CD14-positive monocyte (primary cell): ENCODE results near the gene WDR5B. TPM values are rescaled to one million over a fixed set of nuclear protein-coding genes. Genes with fewer than 3 reads are reported as not detected.

Experiments
- DNase-seq, 3 donors: peaks; one replicate each; pipeline ENCODE4 v3.0.0-alpha.2; 2011 to 2022
- H2AFZ ChIP-seq: 2 replicates; pipeline ENCODE4 v1.6.0; 2012; ENCODE audit warnings: mild to moderate bottlenecking, low read depth, low read length, inconsistent platforms; ENCODE audit not compliant: insufficient read depth, poor library complexity, severe bottlenecking
- H3K27ac ChIP-seq, 2 donors: 1 replicate in 1 of 2; 2 replicates in 1 of 2; pipeline ENCODE4 v1.5.1; 2012 to 2013; ENCODE audit warnings: low read length in 2 of 2, control low read depth in 1 of 2, inconsistent platforms in 1 of 2, low read depth in 1 of 2, mild to moderate bottlenecking in 1 of 2
- H3K27me3 ChIP-seq, 2 donors: one replicate each; pipeline versions ENCODE4 v1.6.0 to v1.6.1; 2011 to 2013; ENCODE audit warnings: low read length in 2 of 2; ENCODE audit not compliant: control insufficient read depth in 2 of 2, insufficient read depth in 2 of 2
- H3K36me3 ChIP-seq, 2 donors: replicated peaks in 1 of 2; 1 replicate in 1 of 2; 2 replicates in 1 of 2; pipeline versions ENCODE4 v1.5.1 to v1.6.1; 2012 to 2013; ENCODE audit warnings: low read length in 2 of 2, control low read depth in 1 of 2, inconsistent platforms in 1 of 2, mild to moderate bottlenecking in 1 of 2; ENCODE audit not compliant: insufficient read depth in 2 of 2, control insufficient read depth in 1 of 2
- H3K4me1 ChIP-seq, 2 donors: 1 replicate in 1 of 2; 2 replicates in 1 of 2; pipeline versions ENCODE4 v1.5.1 to v1.6.1; 2012 to 2013; ENCODE audit warnings: low read length in 2 of 2, control low read depth in 1 of 2, inconsistent platforms in 1 of 2, mild to moderate bottlenecking in 1 of 2, moderate library complexity in 1 of 2; ENCODE audit not compliant: insufficient read depth in 2 of 2, control insufficient read depth in 1 of 2
- H3K4me2 ChIP-seq: replicated peaks from 2 replicates; pipeline ENCODE3; 2012; ENCODE audit warnings: low read length, moderate library complexity, mild to moderate bottlenecking; ENCODE audit not compliant: poor library complexity, severe bottlenecking; ENCODE audit errors: extremely low read depth
- H3K4me3 ChIP-seq, 3 experiments: fragments of 200-600 bp in 1 of 3; sonication (generic) in 1 of 3; replicated peaks in 1 of 3; 1 replicate in 2 of 3; 2 replicates in 1 of 3; pipeline ENCODE4 v1.5.1; 2011 to 2013; ENCODE audit warnings: low read length in 3 of 3, mild to moderate bottlenecking in 3 of 3, control low read depth in 2 of 3, low read depth in 2 of 3, inconsistent platforms in 1 of 3, moderate library complexity in 1 of 3
- H3K79me2 ChIP-seq: 2 replicates; pipeline ENCODE4 v1.6.0; 2012; ENCODE audit warnings: mild to moderate bottlenecking, control low read depth, inconsistent platforms, low read length, moderate library complexity; ENCODE audit not compliant: insufficient read depth
- H3K9ac ChIP-seq: 2 replicates; pipeline ENCODE4 v1.6.0; 2017; ENCODE audit warnings: low read length, mild to moderate bottlenecking; ENCODE audit not compliant: insufficient read depth, poor library complexity, severe bottlenecking
- H3K9me3 ChIP-seq, 2 donors: replicated peaks in 1 of 2; 1 replicate in 1 of 2; 2 replicates in 1 of 2; pipeline versions ENCODE4 v1.5.1 to v1.6.1; 2012 to 2013; ENCODE audit warnings: low read length in 2 of 2, control low read depth in 1 of 2; ENCODE audit not compliant: control insufficient read depth in 1 of 2, insufficient read depth in 1 of 2
- H4K20me1 ChIP-seq: 2 replicates; pipeline ENCODE4 v1.6.0; 2012; ENCODE audit warnings: mild to moderate bottlenecking, low read length, control low read depth, moderate library complexity; ENCODE audit not compliant: insufficient read depth
- H3K27ac Mint-ChIP-seq, 7 donors: one replicate each; pipeline ENCODE4 v1.8.0; 2020; ENCODE audit warnings: mild to moderate bottlenecking in 7 of 7, mixed read lengths in 7 of 7, moderate library complexity in 6 of 7, inconsistent platforms in 2 of 7
- H3K27me3 Mint-ChIP-seq, 3 donors: one replicate each; pipeline ENCODE4 v1.8.0; 2021 to 2022; ENCODE audit warnings: low read depth in 3 of 3, mild to moderate bottlenecking in 3 of 3, mixed read lengths in 3 of 3, moderate library complexity in 3 of 3, inconsistent platforms in 1 of 3
- H3K36me3 Mint-ChIP-seq, 2 donors: one replicate each; pipeline ENCODE4 v1.8.0; 2020; ENCODE audit warnings: mixed read lengths in 2 of 2, inconsistent platforms in 1 of 2, mild to moderate bottlenecking in 1 of 2
- H3K4me1 Mint-ChIP-seq: one replicate; pipeline ENCODE4 v1.8.0; 2020; ENCODE audit warnings: mild to moderate bottlenecking, mixed read lengths
- H3K4me3 Mint-ChIP-seq, 2 donors: one replicate each; pipeline ENCODE4 v1.8.0; 2020; ENCODE audit warnings: mild to moderate bottlenecking in 2 of 2, mixed read lengths in 2 of 2, moderate library complexity in 1 of 2
- H3K9me3 Mint-ChIP-seq, 7 donors: one replicate each; pipeline ENCODE4 v1.8.0; 2020 to 2022; ENCODE audit warnings: mixed read lengths in 7 of 7, mild to moderate bottlenecking in 6 of 7, moderate library complexity in 6 of 7, inconsistent platforms in 2 of 7
- WGBS: methylation state at CpG from one replicate; pipeline ENCODE4 v1.1.5; 2013; ENCODE audit warnings: missing lambda C conversion rate; ENCODE audit not compliant: insufficient coverage; 5-methylcytosine and 5-hydroxymethylcytosine counted together
- intact Hi-C, 2 donors: fragments of 100-400 bp; cut with micrococcal nuclease; formaldehyde crosslinking; loops; one replicate each; pipeline versions ENCODE4 v1.15.0 to v1.15.1; 2023
- polyA plus RNA-seq, 3 donors: library from polyadenylated mRNA; depleted of rRNA in 1 of 3; unstranded in 2 of 3; stranded (reverse) in 1 of 3; fragments of 300-500 nt in 2 of 3; fragments of >200 nt in 1 of 3; fragmentation: Illumina TruSeq in 2 of 3; gene quantifications; 1 replicate in 2 of 3; 2 replicates in 1 of 3; pipeline ENCODE4 v1.2.3, GENCODE V29; 2012 to 2021
- TF ChIP-seq, protein P1 (sequence below): fragments of 200-600 bp; IDR thresholded peaks from one replicate; pipeline ENCODE4 v1.8.0; 2022; ENCODE audit warnings: antibody characterized with exemption, mild to moderate bottlenecking

The WDR5B gene
- polyA plus RNA-seq, 3 donors = 0.85 to 3.1 (median 0.85) TPM

GRCh38 chr3:122458992-122459391 is 43.1 kb upstream of the WDR5B start:
- no peaks in the 10 kb centered on the region for H3K9me3 Mint-ChIP-seq
- intact Hi-C loops = loop anchor here in 1 of 2 donors (10.0 kb wide), 1 partner anchor 226 kb away; the partner anchor contains the start of gene PARP14
- no peaks in the 10 kb centered on the region for H3K9me3 ChIP-seq
- DNase-seq = peak in 2 of 3 donors; percentile 13 to 34
- no peak overlapping the region for H3K27ac ChIP-seq
- no peaks in the 10 kb centered on the region for H3K4me1 Mint-ChIP-seq
- H3K27me3 ChIP-seq = no peaks in the 10 kb centered on the region
- peaks cover 6% of the 10 kb centered on the region for H4K20me1 ChIP-seq
- H3K27me3 Mint-ChIP-seq = no peaks in the 10 kb centered on the region
- no peak overlapping the region for H3K4me3 Mint-ChIP-seq
- no peak overlapping the region for H3K9ac ChIP-seq
- no peaks in the 10 kb centered on the region for H3K4me1 ChIP-seq
- peaks cover 76 to 94% of the 10 kb centered on the region in 2 donors for H3K36me3 Mint-ChIP-seq
- 38% methylated on average over 1 of the region's 4 CpGs for WGBS
- TF ChIP-seq, protein P1, sequence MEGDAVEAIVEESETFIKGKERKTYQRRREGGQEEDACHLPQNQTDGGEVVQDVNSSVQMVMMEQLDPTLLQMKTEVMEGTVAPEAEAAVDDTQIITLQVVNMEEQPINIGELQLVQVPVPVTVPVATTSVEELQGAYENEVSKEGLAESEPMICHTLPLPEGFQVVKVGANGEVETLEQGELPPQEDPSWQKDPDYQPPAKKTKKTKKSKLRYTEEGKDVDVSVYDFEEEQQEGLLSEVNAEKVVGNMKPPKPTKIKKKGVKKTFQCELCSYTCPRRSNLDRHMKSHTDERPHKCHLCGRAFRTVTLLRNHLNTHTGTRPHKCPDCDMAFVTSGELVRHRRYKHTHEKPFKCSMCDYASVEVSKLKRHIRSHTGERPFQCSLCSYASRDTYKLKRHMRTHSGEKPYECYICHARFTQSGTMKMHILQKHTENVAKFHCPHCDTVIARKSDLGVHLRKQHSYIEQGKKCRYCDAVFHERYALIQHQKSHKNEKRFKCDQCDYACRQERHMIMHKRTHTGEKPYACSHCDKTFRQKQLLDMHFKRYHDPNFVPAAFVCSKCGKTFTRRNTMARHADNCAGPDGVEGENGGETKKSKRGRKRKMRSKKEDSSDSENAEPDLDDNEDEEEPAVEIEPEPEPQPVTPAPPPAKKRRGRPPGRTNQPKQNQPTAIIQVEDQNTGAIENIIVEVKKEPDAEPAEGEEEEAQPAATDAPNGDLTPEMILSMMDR = peak; percentile 67
- H3K27ac Mint-ChIP-seq = peak overlapping the region in 1 of 7 donors; percentile 21
- no peaks in the 10 kb centered on the region for H3K79me2 ChIP-seq
- no peak overlapping the region for H2AFZ ChIP-seq
- peaks cover 76 to 98% of the 10 kb centered on the region in 2 donors for H3K36me3 ChIP-seq
- no peak overlapping the region for H3K4me3 ChIP-seq
- no peak overlapping the region for H3K4me2 ChIP-seq

DNA sequence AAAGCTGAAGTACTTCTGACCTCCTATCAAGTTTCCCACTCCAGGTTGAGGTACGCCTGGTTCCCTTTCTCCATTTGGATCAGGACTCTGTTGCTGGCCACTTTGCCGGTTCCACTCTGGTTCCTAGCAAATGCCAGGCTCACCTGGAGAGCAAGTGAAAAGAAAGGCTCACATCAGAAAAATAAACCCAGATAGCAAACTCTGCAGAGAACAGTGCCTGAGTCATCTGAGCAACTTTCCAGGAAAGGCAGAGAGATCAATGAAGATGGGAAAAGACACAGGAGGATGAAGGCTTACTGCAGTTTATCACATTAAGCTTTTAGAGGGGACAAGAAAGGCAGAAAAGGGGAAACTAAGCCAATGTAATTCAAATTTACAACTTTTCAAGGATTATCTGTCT is 41.8 kb upstream of the WDR5B start:
- peaks cover 74 to 98% of the 10 kb centered on the region in 2 donors for H3K36me3 ChIP-seq
- Mint-ChIP-seq H3K36me3 (peaks cover 71 to 93% of the 10 kb centered on the region in 2 donors), H3K4me1 (no peaks in the 10 kb centered on the region), H3K27ac (no peak overlapping the region), H3K9me3 (no peaks in the 10 kb centered on the region), H3K4me3 (no peak overlapping the region), H3K27me3 (no peaks in the 10 kb centered on the region)
- H3K4me1 ChIP-seq = no peaks in the 10 kb centered on the region
- WGBS = no CpG with 5 or more reads among the region's 2 CpGs
- no peaks in the 10 kb centered on the region for H3K27me3 ChIP-seq
- peaks cover 6% of the 10 kb centered on the region for H4K20me1 ChIP-seq
- no peak overlapping the region for H3K9ac ChIP-seq
- no peak overlapping the region for H3K4me2 ChIP-seq
- intact Hi-C loops = loop anchor here in 1 of 2 donors (10.0 kb wide), 1 partner anchor 227 kb away; the partner anchor contains the start of gene PARP14
- H3K27ac ChIP-seq = no peak overlapping the region
- H2AFZ ChIP-seq = no peak overlapping the region
- TF ChIP-seq, protein P1 = no peak
- no peaks in the 10 kb centered on the region for H3K9me3 ChIP-seq
- H3K4me3 ChIP-seq = no peak overlapping the region
- no peak for DNase-seq
- no peaks in the 10 kb centered on the region for H3K79me2 ChIP-seq
